HG03159 (cell line): ENCODE measurements around the gene GLYATL2.

Experiments used
- ATAC-seq: cut with Tn5 transposase; IDR thresholded peaks from one replicate; pipeline ENCODE4 v1.9.1; 2021; ENCODE audit warnings: mild to moderate bottlenecking, moderate library complexity; ENCODE audit not compliant: unreplicated experiment

GLYATL2 gene

GRCh38 chr11:58844361-58845005, at the start of gene GLYATL2:
GLYATL2 (minus strand) TSS chr11:58844704; CDS start chr11:58839612, 5,092 bp downstream.
- no peak for ATAC-seq

- ATAC-seq = no peak
These were observed 49.4 kb upstream of the GLYATL2 start for GRCh38 chr11:58893899-58894298.

- no peak for ATAC-seq
These were observed 44.1 kb upstream of the GLYATL2 start for GRCh38 chr11:58888579-58888978.

GRCh38 chr11:58887452-58887851, 42.9 kb upstream of the GLYATL2 start:
- ATAC-seq = no peak

GRCh38 chr11:58880625-58881024, 36.1 kb upstream of the GLYATL2 start:
- ATAC-seq = no peak

GRCh38 chr11:58880166-58880565, 35.7 kb upstream of the GLYATL2 start:
- no peak for ATAC-seq

GRCh38 chr11:58867556-58867955, 23.1 kb upstream of the GLYATL2 start:
- ATAC-seq = no peak

GRCh38 chr11:58866788-58867187, 22.3 kb upstream of the GLYATL2 start:
- no peak for ATAC-seq

- no peak for ATAC-seq
These were observed 19.8 kb upstream of the GLYATL2 start for GRCh38 chr11:58864335-58864734.

- ATAC-seq = no peak
These were observed 19.2 kb upstream of the GLYATL2 start for GRCh38 chr11:58863697-58864096.

- no peak for ATAC-seq
These were observed 17.0 kb upstream of the GLYATL2 start for GRCh38 chr11:58861533-58861932.

- ATAC-seq = no peak
These were observed 12.3 kb upstream of the GLYATL2 start for GRCh38 chr11:58856806-58857205.

GRCh38 chr11:58845386-58845785, 882 bp upstream of the GLYATL2 start:
- ATAC-seq = no peak

GRCh38 chr11:58837707-58838388, 6.7 kb downstream of the GLYATL2 start:
- no peak for ATAC-seq

GRCh38 chr11:58832056-58832645, 12.4 kb downstream of the GLYATL2 start:
- ATAC-seq = no peak

GRCh38 chr11:58830673-58831301, 13.7 kb downstream of the GLYATL2 start:
- ATAC-seq = no peak

GRCh38 chr11:58829786-58830185, 14.7 kb downstream of the GLYATL2 start:
- no peak for ATAC-seq

GRCh38 chr11:58813693-58814092, 30.8 kb downstream of the GLYATL2 start:
- ATAC-seq = no peak

- ATAC-seq = no peak
These were observed 33.0 kb downstream of the GLYATL2 start for GRCh38 chr11:58811499-58811898.

- no peak for ATAC-seq
These were observed 37.2 kb downstream of the GLYATL2 start for GRCh38 chr11:58807343-58807742.

GRCh38 chr11:58805065-58805464, 39.4 kb downstream of the GLYATL2 start:
- ATAC-seq = no peak
